ENCODE measurements around the gene SPG7. TPM values are rescaled to one million over a fixed set of nuclear protein-coding genes. Genes with fewer than 3 reads are reported as not detected.

SPG7 gene
- total and polyA plus RNA-seq, 4 donors = 34.5 to 102 (median 49.5) TPM

- Histone ChIP-seq H3K9ac (ENCODE audit: low read depth in 1 of 2, low read length in 2 of 2) (no peak overlapping the region), H3K4me3 (ENCODE audit: low read depth in 1 of 3, low read length in 3 of 3) (no peak overlapping the region), H3K27ac (ENCODE audit: low read depth in 1 of 2, low read length in 2 of 2) (no peak overlapping the region), H3K36me3 (ENCODE audit: control insufficient read depth in 4 of 4, insufficient read depth in 3 of 4, low read depth in 1 of 4, low read length in 3 of 4) (peaks cover 7 to 26% (median 23%) of the 10 kb centered on the region in 4 donors), H3K27me3 (ENCODE audit: control insufficient read depth in 4 of 4, insufficient read depth in 4 of 4, low read length in 3 of 4) (no peaks in the 10 kb centered on the region), H3K9me3 (ENCODE audit: control insufficient read depth in 4 of 4, low read length in 3 of 4) (no peaks in the 10 kb centered on the region), H3K4me1 (ENCODE audit: control insufficient read depth in 4 of 4, insufficient read depth in 4 of 4, low read length in 3 of 4) (peaks cover 9 to 48% (median 30%) of the 10 kb centered on the region in 4 donors)
- 81% methylated on average over 12 of the region's 12 CpGs for WGBS
- no peak for DNase-seq (ENCODE audit: low spot score)
- TF ChIP-seq REST (IDR thresholded peaks at IDR 0.05) (no peak), ZBTB33 (IDR thresholded peaks at IDR 0.05) (no peak), MAX (IDR thresholded peaks at IDR 0.05) (no peak), JUND (IDR thresholded peaks at IDR 0.05) (no peak), NR2F2 (IDR thresholded peaks at IDR 0.05) (no peak), CTCF (IDR thresholded peaks at IDR 0.05; ENCODE audit: low read depth, low read length, missing input control) (no peak), HNF4A (conservative IDR thresholded peaks at IDR 0.05) (no peak)
These were observed 55.6 kb downstream of the SPG7 start for GRCh38 chr16:89563639-89564392.

- H3K27ac ChIP-seq (ENCODE audit: low read depth in 1 of 2, low read length in 2 of 2) = no peak overlapping the region
- TF ChIP-seq RAD21 (IDR thresholded peaks at IDR 0.05) (no peak), MAX (IDR thresholded peaks at IDR 0.05) (no peak), ZBTB33 (IDR thresholded peaks at IDR 0.05) (no peak), GABPA (IDR thresholded peaks at IDR 0.05 in 1 of 2, conservative IDR thresholded peaks at IDR 0.05 in 1 of 2) (no peak)
- H3K9ac ChIP-seq (ENCODE audit: low read depth in 1 of 2, low read length in 2 of 2) = no peak overlapping the region
- H3K36me3 ChIP-seq (ENCODE audit: control insufficient read depth in 4 of 4, insufficient read depth in 3 of 4, low read depth in 1 of 4, low read length in 3 of 4) = peaks cover 7 to 26% (median 23%) of the 10 kb centered on the region in 4 donors
- WGBS = 79% methylated on average over 22 of the region's 22 CpGs
- H3K27me3 ChIP-seq (ENCODE audit: control insufficient read depth in 4 of 4, insufficient read depth in 4 of 4, low read length in 3 of 4) = no peaks in the 10 kb centered on the region
- no peaks in the 10 kb centered on the region for H3K9me3 ChIP-seq (ENCODE audit: control insufficient read depth in 4 of 4, low read length in 3 of 4)
- no peak for DNase-seq (ENCODE audit: low spot score)
- H3K4me3 ChIP-seq (ENCODE audit: low read depth in 1 of 3, low read length in 3 of 3) = no peak overlapping the region
- peaks cover 8 to 46% (median 29%) of the 10 kb centered on the region in 4 donors for H3K4me1 ChIP-seq (ENCODE audit: control insufficient read depth in 4 of 4, insufficient read depth in 4 of 4, low read length in 3 of 4)
These were observed 56.5 kb downstream of the SPG7 start for GRCh38 chr16:89564476-89565255.
